Measurements from ENCODE around the gene FAM107B. TPM values are rescaled to one million over a fixed set of nuclear protein-coding genes. Genes with fewer than 3 reads are reported as not detected.
"Not testable (repeated sequence)": the region's sequence is repeated elsewhere in the genome, so short reads cannot be mapped to it uniquely, and the experiment has no call there.

The FAM107B gene
- polyA plus RNA-seq, 2 donors: 9.0 to 24.2 TPM

- H3K9me3 ChIP-seq (ENCODE audit: control insufficient read depth in 2 of 2, insufficient read depth in 1 of 2, low read depth in 1 of 2, low read length in 1 of 2); H3K4me3 ChIP-seq (ENCODE audit: low read depth in 1 of 2, low read length in 2 of 2); H3K36me3 ChIP-seq (ENCODE audit: control insufficient read depth in 2 of 2, insufficient read depth in 2 of 2, low read length in 1 of 2); H3K27me3 ChIP-seq (ENCODE audit: control insufficient read depth in 1 of 2, insufficient read depth in 2 of 2, low read length in 2 of 2); H3K4me1 ChIP-seq (ENCODE audit: control insufficient read depth in 2 of 2, insufficient read depth in 2 of 2, low read length in 1 of 2); H3K27ac ChIP-seq (ENCODE audit: low read depth in 2 of 2, low read length in 1 of 2): not testable (repeated sequence)
- 67 to 75% methylated on average over 5 of the region's 5 CpGs for WGBS, 2 donors
These were observed 140.1 kb downstream of the FAM107B start for GRCh38 chr10:14634572-14634971.

GRCh38 chr10:14625765-14626525, 148.8 kb downstream of the FAM107B start:
- Histone ChIP-seq H3K4me1 (ENCODE audit: control insufficient read depth in 2 of 2, insufficient read depth in 2 of 2, low read length in 1 of 2) (no peaks in the 10 kb centered on the region), H3K9me3 (ENCODE audit: control insufficient read depth in 2 of 2, insufficient read depth in 1 of 2, low read depth in 1 of 2, low read length in 1 of 2) (no peaks in the 10 kb centered on the region), H3K4me3 (ENCODE audit: low read depth in 1 of 2, low read length in 2 of 2) (no peak overlapping the region), H3K27ac (ENCODE audit: low read depth in 2 of 2, low read length in 1 of 2) (no peak overlapping the region), H3K27me3 (ENCODE audit: control insufficient read depth in 1 of 2, insufficient read depth in 2 of 2, low read length in 2 of 2) (no peaks in the 10 kb centered on the region), H3K36me3 (ENCODE audit: control insufficient read depth in 2 of 2, insufficient read depth in 2 of 2, low read length in 1 of 2) (no peaks in the 10 kb centered on the region)
- WGBS, 2 donors: 65 to 68% methylated on average over 10 of the region's 10 CpGs

GRCh38 chr10:14625192-14625631, 149.5 kb downstream of the FAM107B start:
- Histone ChIP-seq H3K4me3 (ENCODE audit: low read depth in 1 of 2, low read length in 2 of 2) (no peak overlapping the region), H3K4me1 (ENCODE audit: control insufficient read depth in 2 of 2, insufficient read depth in 2 of 2, low read length in 1 of 2) (no peaks in the 10 kb centered on the region), H3K27me3 (ENCODE audit: control insufficient read depth in 1 of 2, insufficient read depth in 2 of 2, low read length in 2 of 2) (no peaks in the 10 kb centered on the region), H3K9me3 (ENCODE audit: control insufficient read depth in 2 of 2, insufficient read depth in 1 of 2, low read depth in 1 of 2, low read length in 1 of 2) (no peaks in the 10 kb centered on the region), H3K27ac (ENCODE audit: low read depth in 2 of 2, low read length in 1 of 2) (no peak overlapping the region), H3K36me3 (ENCODE audit: control insufficient read depth in 2 of 2, insufficient read depth in 2 of 2, low read length in 1 of 2) (no peaks in the 10 kb centered on the region)
- 62 to 66% methylated on average over 5 to 6 of the region's 7 CpGs for WGBS, 2 donors

- WGBS, 2 donors: 79 to 92% methylated on average over 8 of the region's 8 CpGs
These were observed 150.1 kb downstream of the FAM107B start for GRCh38 chr10:14624600-14624999.

GRCh38 chr10:14623931-14624330, 150.8 kb downstream of the FAM107B start:
- no peaks in the 10 kb centered on the region for H3K27me3 ChIP-seq (ENCODE audit: control insufficient read depth in 1 of 2, insufficient read depth in 2 of 2, low read length in 2 of 2)

More at GRCh38 chr10:14624600-14624999, 150.1 kb downstream of the FAM107B start:
- Histone ChIP-seq H3K27ac (ENCODE audit: low read depth in 2 of 2, low read length in 1 of 2) (no peak overlapping the region), H3K4me1 (ENCODE audit: control insufficient read depth in 2 of 2, insufficient read depth in 2 of 2, low read length in 1 of 2) (no peaks in the 10 kb centered on the region), H3K27me3 (ENCODE audit: control insufficient read depth in 1 of 2, insufficient read depth in 2 of 2, low read length in 2 of 2) (no peaks in the 10 kb centered on the region), H3K9me3 (ENCODE audit: control insufficient read depth in 2 of 2, insufficient read depth in 1 of 2, low read depth in 1 of 2, low read length in 1 of 2) (no peaks in the 10 kb centered on the region), H3K36me3 (ENCODE audit: control insufficient read depth in 2 of 2, insufficient read depth in 2 of 2, low read length in 1 of 2) (no peaks in the 10 kb centered on the region), H3K4me3 (ENCODE audit: low read depth in 1 of 2, low read length in 2 of 2) (no peak overlapping the region)

GRCh38 chr10:14621037-14621436, 153.7 kb downstream of the FAM107B start:
- no peaks in the 10 kb centered on the region for H3K9me3 ChIP-seq (ENCODE audit: control insufficient read depth in 2 of 2, insufficient read depth in 1 of 2, low read depth in 1 of 2, low read length in 1 of 2)
- H3K27me3 ChIP-seq (ENCODE audit: control insufficient read depth in 1 of 2, insufficient read depth in 2 of 2, low read length in 2 of 2): no peaks in the 10 kb centered on the region
- WGBS, 2 donors: 69 to 70% methylated on average over 1 of the region's 1 CpG
- H3K36me3 ChIP-seq (ENCODE audit: control insufficient read depth in 2 of 2, insufficient read depth in 2 of 2, low read length in 1 of 2): no peaks in the 10 kb centered on the region
- no peak overlapping the region for H3K27ac ChIP-seq (ENCODE audit: low read depth in 2 of 2, low read length in 1 of 2)
- H3K4me3 ChIP-seq (ENCODE audit: low read depth in 1 of 2, low read length in 2 of 2): no peak overlapping the region
- H3K4me1 ChIP-seq (ENCODE audit: control insufficient read depth in 2 of 2, insufficient read depth in 2 of 2, low read length in 1 of 2): no peaks in the 10 kb centered on the region

More at GRCh38 chr10:14623931-14624330, 150.8 kb downstream of the FAM107B start:
- Histone ChIP-seq H3K27ac (ENCODE audit: low read depth in 2 of 2, low read length in 1 of 2) (no peak overlapping the region), H3K36me3 (ENCODE audit: control insufficient read depth in 2 of 2, insufficient read depth in 2 of 2, low read length in 1 of 2) (no peaks in the 10 kb centered on the region), H3K4me1 (ENCODE audit: control insufficient read depth in 2 of 2, insufficient read depth in 2 of 2, low read length in 1 of 2) (no peaks in the 10 kb centered on the region), H3K4me3 (ENCODE audit: low read depth in 1 of 2, low read length in 2 of 2) (no peak overlapping the region), H3K9me3 (ENCODE audit: control insufficient read depth in 2 of 2, insufficient read depth in 1 of 2, low read depth in 1 of 2, low read length in 1 of 2) (no peaks in the 10 kb centered on the region)
- 81 to 92% methylated on average over 3 of the region's 3 CpGs for WGBS, 2 donors

GRCh38 chr10:14618674-14619073, 156.0 kb downstream of the FAM107B start:
- WGBS, 2 donors: 81 to 82% methylated on average over 7 of the region's 7 CpGs
- Histone ChIP-seq H3K4me1 (ENCODE audit: control insufficient read depth in 2 of 2, insufficient read depth in 2 of 2, low read length in 1 of 2) (no peaks in the 10 kb centered on the region), H3K36me3 (ENCODE audit: control insufficient read depth in 2 of 2, insufficient read depth in 2 of 2, low read length in 1 of 2) (no peaks in the 10 kb centered on the region), H3K27ac (ENCODE audit: low read depth in 2 of 2, low read length in 1 of 2) (no peak overlapping the region), H3K9me3 (ENCODE audit: control insufficient read depth in 2 of 2, insufficient read depth in 1 of 2, low read depth in 1 of 2, low read length in 1 of 2) (no peaks in the 10 kb centered on the region), H3K4me3 (ENCODE audit: low read depth in 1 of 2, low read length in 2 of 2) (no peak overlapping the region), H3K27me3 (ENCODE audit: control insufficient read depth in 1 of 2, insufficient read depth in 2 of 2, low read length in 2 of 2) (no peaks in the 10 kb centered on the region)

GRCh38 chr10:14617852-14618251, 156.8 kb downstream of the FAM107B start:
- no peaks in the 10 kb centered on the region for H3K27me3 ChIP-seq (ENCODE audit: control insufficient read depth in 1 of 2, insufficient read depth in 2 of 2, low read length in 2 of 2)
- H3K4me1 ChIP-seq (ENCODE audit: control insufficient read depth in 2 of 2, insufficient read depth in 2 of 2, low read length in 1 of 2): no peaks in the 10 kb centered on the region
- H3K27ac ChIP-seq (ENCODE audit: low read depth in 2 of 2, low read length in 1 of 2): no peak overlapping the region
- no peaks in the 10 kb centered on the region for H3K36me3 ChIP-seq (ENCODE audit: control insufficient read depth in 2 of 2, insufficient read depth in 2 of 2, low read length in 1 of 2)
- no peaks in the 10 kb centered on the region for H3K9me3 ChIP-seq (ENCODE audit: control insufficient read depth in 2 of 2, insufficient read depth in 1 of 2, low read depth in 1 of 2, low read length in 1 of 2)
- no peak overlapping the region for H3K4me3 ChIP-seq (ENCODE audit: low read depth in 1 of 2, low read length in 2 of 2)
- 73 to 88% methylated on average over 4 of the region's 4 CpGs for WGBS, 2 donors

- no peaks in the 10 kb centered on the region for H3K9me3 ChIP-seq (ENCODE audit: control insufficient read depth in 2 of 2, insufficient read depth in 1 of 2, low read depth in 1 of 2, low read length in 1 of 2)
- no peaks in the 10 kb centered on the region for H3K36me3 ChIP-seq (ENCODE audit: control insufficient read depth in 2 of 2, insufficient read depth in 2 of 2, low read length in 1 of 2)
- no peaks in the 10 kb centered on the region for H3K4me1 ChIP-seq (ENCODE audit: control insufficient read depth in 2 of 2, insufficient read depth in 2 of 2, low read length in 1 of 2)
- H3K4me3 ChIP-seq (ENCODE audit: low read depth in 1 of 2, low read length in 2 of 2): no peak overlapping the region
- WGBS, 2 donors: 38 to 48% methylated on average over 5 of the region's 5 CpGs
- H3K27ac ChIP-seq (ENCODE audit: low read depth in 2 of 2, low read length in 1 of 2): no peak overlapping the region
- H3K27me3 ChIP-seq (ENCODE audit: control insufficient read depth in 1 of 2, insufficient read depth in 2 of 2, low read length in 2 of 2): no peaks in the 10 kb centered on the region
These were observed 157.6 kb downstream of the FAM107B start for GRCh38 chr10:14616955-14617730.
